GM18499 (cell line): Measurements from ENCODE around the gene KRTAP13-1.

Source experiments
- ATAC-seq: cut with Tn5 transposase; IDR thresholded peaks from one replicate; pipeline ENCODE4 v1.9.1; 2021; ENCODE audit warnings: moderate number of reproducible peaks; ENCODE audit not compliant: insufficient read depth, unreplicated experiment

KRTAP13-1 gene

GRCh38 chr21:30395731-30396130 is at the start of gene KRTAP13-1:
Gene KRTAP13-1, plus strand, starts transcription at chr21:30396031. Its CDS starts 56 bp downstream, at chr21:30396087.
- ATAC-seq, result no peak

GRCh38 chr21:30348506-30348905 is 47.3 kb upstream of the KRTAP13-1 start, which contains the start of gene KRTAP23-1:
Gene KRTAP23-1, minus strand, starts transcription at chr21:30348606. Its CDS starts 0 bp downstream, at chr21:30348606.
- no peak for ATAC-seq

- ATAC-seq, result no peak
These were observed 46.3 kb upstream of the KRTAP13-1 start for GRCh38 chr21:30349572-30349971.

GRCh38 chr21:30351534-30351933 is 44.3 kb upstream of the KRTAP13-1 start:
- no peak for ATAC-seq

- ATAC-seq, result no peak
These were observed 41.4 kb upstream of the KRTAP13-1 start for GRCh38 chr21:30354308-30355005.

GRCh38 chr21:30355906-30356305 is 39.9 kb upstream of the KRTAP13-1 start:
- ATAC-seq, result no peak

- no peak for ATAC-seq
These were observed 23.6 kb upstream of the KRTAP13-1 start, which contains the start of gene KRTAP13-2 for GRCh38 chr21:30372139-30372770. Gene KRTAP13-2, minus strand, starts transcription at chr21:30372271. Its CDS starts 58 bp downstream, at chr21:30372213.

- no peak for ATAC-seq
These were observed 13.6 kb upstream of the KRTAP13-1 start for GRCh38 chr21:30382201-30382600.

- ATAC-seq, result no peak
These were observed 4.3 kb upstream of the KRTAP13-1 start for GRCh38 chr21:30391492-30392025.

- ATAC-seq, result no peak
These were observed 13.1 kb downstream of the KRTAP13-1 start for GRCh38 chr21:30408782-30409494.

GRCh38 chr21:30415993-30416392 is 20.2 kb downstream of the KRTAP13-1 start:
- ATAC-seq, result no peak

GRCh38 chr21:30425826-30426225 is 30.0 kb downstream of the KRTAP13-1 start, which contains the start of gene KRTAP13-3:
Gene KRTAP13-3, minus strand, starts transcription at chr21:30425926. Its CDS starts 14 bp downstream, at chr21:30425912.
- no peak for ATAC-seq

- no peak for ATAC-seq
These were observed 30.9 kb downstream of the KRTAP13-1 start for GRCh38 chr21:30426731-30427130.

GRCh38 chr21:30430170-30430655 is 34.4 kb downstream of the KRTAP13-1 start, which contains the start of gene KRTAP13-4:
Gene KRTAP13-4, plus strand, starts transcription at chr21:30430220. Its CDS starts 56 bp downstream, at chr21:30430276.
- ATAC-seq, result no peak

GRCh38 chr21:30434033-30434631 is 38.3 kb downstream of the KRTAP13-1 start:
- ATAC-seq, result no peak

GRCh38 chr21:30437010-30437565 is 41.3 kb downstream of the KRTAP13-1 start:
- ATAC-seq, result no peak

- no peak for ATAC-seq
These were observed 44.1 kb downstream of the KRTAP13-1 start, which contains the start of gene KRTAP15-1 for GRCh38 chr21:30439975-30440374. Gene KRTAP15-1, plus strand, starts transcription at chr21:30440275. Its CDS starts 53 bp downstream, at chr21:30440328.

- ATAC-seq, result no peak
These were observed 47.4 kb downstream of the KRTAP13-1 start for GRCh38 chr21:30443226-30443625.

GRCh38 chr21:30444204-30444603 is 48.4 kb downstream of the KRTAP13-1 start:
- ATAC-seq, result no peak
